HEK293T (cell line): Measurements from ENCODE around the gene SDR39U1.

Source experiments
- FOXK2 ChIP-seq: fragments of 450-650 bp; IDR thresholded peaks from 2 replicates; pipeline ENCODE4 v1.6.1; 2016; ENCODE audit warnings: mild to moderate bottlenecking
- SP1 ChIP-seq: fragments of 450-650 bp; IDR thresholded peaks from 2 replicates; pipeline ENCODE4 v1.6.1; 2017
- SUZ12 ChIP-seq: fragments of 450-650 bp; IDR thresholded peaks from 2 replicates; pipeline ENCODE4 v1.6.1; 2016; ENCODE audit warnings: mild to moderate bottlenecking

DNA sequence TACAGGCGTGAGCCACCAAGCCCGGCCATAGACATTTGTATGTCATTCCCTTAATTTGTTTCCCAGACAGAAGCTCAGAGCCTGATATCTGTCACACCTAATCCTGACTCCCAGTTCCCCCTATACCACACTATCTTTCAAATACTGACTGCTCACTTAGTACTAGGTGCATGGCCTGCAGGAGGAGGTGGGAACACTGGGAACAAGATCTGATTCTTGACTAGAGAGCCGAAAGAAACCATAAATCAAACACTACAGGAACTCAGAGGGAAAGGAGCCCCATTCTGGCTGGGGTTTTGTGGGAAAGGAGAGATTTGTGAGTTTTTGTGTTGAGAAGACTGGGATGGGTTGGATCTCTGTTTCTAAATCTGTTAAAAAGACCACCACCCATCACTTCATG is 7.9 kb downstream of the SDR39U1 start:
- TF ChIP-seq SUZ12: no peak
- no peak for TF ChIP-seq SP1
- no peak for TF ChIP-seq FOXK2
